ENCODE results near the gene GYG2. TPM values are rescaled to one million over a fixed set of nuclear protein-coding genes. Genes with fewer than 3 reads are reported as not detected.
"Not testable (repeated sequence)": the region's sequence is repeated elsewhere in the genome, so short reads cannot be mapped to it uniquely, and the experiment has no call there.

GYG2 gene
- total RNA-seq (41.4 and 41.7 TPM in 2 replicates), polyA plus RNA-seq (35.8 and 44.3 TPM in 2 replicates)

GRCh38 chrX:2828344-2828958 is at the start of gene GYG2:
Gene GYG2 (plus strand): TSS chrX:2828930. CDS start chrX:2830189, 1,259 bp downstream.
- Histone ChIP-seq H3K9me2 (replicated peaks; ENCODE audit: insufficient read depth) (no peaks in the 10 kb centered on the region), H3K4me3 (peak within 1 kb of the TSS; percentile 93), H3K4me2 (peak within 1 kb of the TSS; percentile 99), H3K9me3 (ENCODE audit: low read depth) (no peaks in the 10 kb centered on the region), H3K27ac (peak within 1 kb of the TSS; percentile 68), H2AFZ (peak within 1 kb of the TSS; percentile 41), H4K20me1 (ENCODE audit: insufficient read depth, poor library complexity, severe bottlenecking) (peaks cover 6% of the 10 kb centered on the region), H3K36me3 (replicated peaks; ENCODE audit: insufficient read depth, low read depth) (no peaks in the 10 kb centered on the region), H3K4me1 (ENCODE audit: insufficient read depth) (peaks cover 3% of the 10 kb centered on the region), H3K27me3 (no peaks in the 10 kb centered on the region), H3K79me2 (peaks cover 33% of the 10 kb centered on the region)
- 47% methylated on average over 21 of the region's 56 CpGs for WGBS (ENCODE audit: low lambda C conversion rate, missing lambda C conversion rate)
- peak; percentile 72 for DNase-seq (ENCODE audit: low spot score)
- no peak for TF ChIP-seq EZH2phosphoT487 (IDR thresholded peaks at IDR 0.05; ENCODE audit: low read depth, severe bottlenecking, unreplicated experiment)
- no peak for TF ChIP-seq EZH2 (IDR thresholded peaks at IDR 0.05; ENCODE audit: borderline replicate concordance)
- no peak for TF ChIP-seq CTCF (IDR thresholded peaks at IDR 0.05; ENCODE audit: poor library complexity)

GRCh38 chrX:2780472-2781225 is 48.1 kb upstream of the GYG2 start:
- H3K36me3 ChIP-seq (replicated peaks; ENCODE audit: insufficient read depth, low read depth) = not testable (repeated sequence)

GRCh38 chrX:2781226-2781571 is 47.5 kb upstream of the GYG2 start:
- no peaks in the 10 kb centered on the region for H3K36me3 ChIP-seq (replicated peaks; ENCODE audit: insufficient read depth, low read depth)
- H3K9me2 ChIP-seq (replicated peaks; ENCODE audit: insufficient read depth) = no peaks in the 10 kb centered on the region
- H3K4me1 ChIP-seq (ENCODE audit: insufficient read depth) = peaks cover 11% of the 10 kb centered on the region
- TF ChIP-seq CTCF (IDR thresholded peaks at IDR 0.05; ENCODE audit: poor library complexity) = no peak
- no peak for TF ChIP-seq EZH2phosphoT487 (IDR thresholded peaks at IDR 0.05; ENCODE audit: low read depth, severe bottlenecking, unreplicated experiment)
- TF ChIP-seq EZH2 (IDR thresholded peaks at IDR 0.05; ENCODE audit: borderline replicate concordance) = no peak
- H3K4me2 ChIP-seq = peak overlapping the region; percentile 66
- H3K79me2 ChIP-seq = no peaks in the 10 kb centered on the region
- H2AFZ ChIP-seq = peak overlapping the region; percentile 24
- no peak for DNase-seq (ENCODE audit: low spot score)
- WGBS (ENCODE audit: low lambda C conversion rate, missing lambda C conversion rate) = 40% methylated on average over 1 of the region's 1 CpG
- H3K9me3 ChIP-seq (ENCODE audit: low read depth) = no peaks in the 10 kb centered on the region
- H4K20me1 ChIP-seq (ENCODE audit: insufficient read depth, poor library complexity, severe bottlenecking) = no peaks in the 10 kb centered on the region
- no peak overlapping the region for H3K4me3 ChIP-seq
- H3K27me3 ChIP-seq = no peaks in the 10 kb centered on the region
- H3K27ac ChIP-seq = peak overlapping the region; percentile 78

More at GRCh38 chrX:2780472-2781225, 48.1 kb upstream of the GYG2 start:
- Histone ChIP-seq H3K4me2 (peak overlapping the region; percentile 66), H3K27ac (peak overlapping the region; percentile 78), H2AFZ (peak overlapping the region; percentile 24), H3K4me1 (ENCODE audit: insufficient read depth) (peaks cover 11% of the 10 kb centered on the region)
- DNase-seq (ENCODE audit: low spot score) = peak; percentile 30
- not testable (repeated sequence) for H3K9me2 ChIP-seq (replicated peaks; ENCODE audit: insufficient read depth); H3K27me3 ChIP-seq; H3K79me2 ChIP-seq; H3K4me3 ChIP-seq; H4K20me1 ChIP-seq (ENCODE audit: insufficient read depth, poor library complexity, severe bottlenecking); H3K9me3 ChIP-seq (ENCODE audit: low read depth)
- WGBS (ENCODE audit: low lambda C conversion rate, missing lambda C conversion rate) = 46% methylated on average over 12 of the region's 12 CpGs

GRCh38 chrX:2781698-2782097 is 47.0 kb upstream of the GYG2 start:
- TF ChIP-seq EZH2phosphoT487 (IDR thresholded peaks at IDR 0.05; ENCODE audit: low read depth, severe bottlenecking, unreplicated experiment) (no peak), CTCF (IDR thresholded peaks at IDR 0.05; ENCODE audit: poor library complexity) (no peak), EZH2 (IDR thresholded peaks at IDR 0.05; ENCODE audit: borderline replicate concordance) (no peak)
- Histone ChIP-seq H3K4me1 (ENCODE audit: insufficient read depth) (peaks cover 11% of the 10 kb centered on the region), H3K9me2 (replicated peaks; ENCODE audit: insufficient read depth) (no peaks in the 10 kb centered on the region), H4K20me1 (ENCODE audit: insufficient read depth, poor library complexity, severe bottlenecking) (no peaks in the 10 kb centered on the region), H3K27me3 (no peaks in the 10 kb centered on the region), H3K79me2 (no peaks in the 10 kb centered on the region), H3K4me2 (peak overlapping the region; percentile 66), H3K27ac (peak overlapping the region; percentile 78), H2AFZ (peak overlapping the region; percentile 24), H3K9me3 (ENCODE audit: low read depth) (no peaks in the 10 kb centered on the region), H3K4me3 (no peak overlapping the region), H3K36me3 (replicated peaks; ENCODE audit: insufficient read depth, low read depth) (no peaks in the 10 kb centered on the region)
- DNase-seq (ENCODE audit: low spot score) = no peak
- WGBS (ENCODE audit: low lambda C conversion rate, missing lambda C conversion rate) = 7% methylated on average over 6 of the region's 6 CpGs

Data from hepatocyte (in vitro differentiated cells).